GM12873 (cell line): Measurements from ENCODE around the gene CUL4A.

Experiments
- TF ChIP-seq, protein P1 (sequence below): IDR thresholded peaks from 2 replicates; pipeline ENCODE4 v1.5.1; 2012; ENCODE audit warnings: low read depth, mild to moderate bottlenecking, moderate library complexity, low read length, control low read depth; ENCODE audit not compliant: insufficient read depth; ENCODE audit errors: missing control alignments

CUL4A gene

GRCh38 chr13:113224486-113224885 lies 15.1 kb downstream of the CUL4A start:
- TF ChIP-seq, protein P1, sequence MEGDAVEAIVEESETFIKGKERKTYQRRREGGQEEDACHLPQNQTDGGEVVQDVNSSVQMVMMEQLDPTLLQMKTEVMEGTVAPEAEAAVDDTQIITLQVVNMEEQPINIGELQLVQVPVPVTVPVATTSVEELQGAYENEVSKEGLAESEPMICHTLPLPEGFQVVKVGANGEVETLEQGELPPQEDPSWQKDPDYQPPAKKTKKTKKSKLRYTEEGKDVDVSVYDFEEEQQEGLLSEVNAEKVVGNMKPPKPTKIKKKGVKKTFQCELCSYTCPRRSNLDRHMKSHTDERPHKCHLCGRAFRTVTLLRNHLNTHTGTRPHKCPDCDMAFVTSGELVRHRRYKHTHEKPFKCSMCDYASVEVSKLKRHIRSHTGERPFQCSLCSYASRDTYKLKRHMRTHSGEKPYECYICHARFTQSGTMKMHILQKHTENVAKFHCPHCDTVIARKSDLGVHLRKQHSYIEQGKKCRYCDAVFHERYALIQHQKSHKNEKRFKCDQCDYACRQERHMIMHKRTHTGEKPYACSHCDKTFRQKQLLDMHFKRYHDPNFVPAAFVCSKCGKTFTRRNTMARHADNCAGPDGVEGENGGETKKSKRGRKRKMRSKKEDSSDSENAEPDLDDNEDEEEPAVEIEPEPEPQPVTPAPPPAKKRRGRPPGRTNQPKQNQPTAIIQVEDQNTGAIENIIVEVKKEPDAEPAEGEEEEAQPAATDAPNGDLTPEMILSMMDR = no peak

DNA sequence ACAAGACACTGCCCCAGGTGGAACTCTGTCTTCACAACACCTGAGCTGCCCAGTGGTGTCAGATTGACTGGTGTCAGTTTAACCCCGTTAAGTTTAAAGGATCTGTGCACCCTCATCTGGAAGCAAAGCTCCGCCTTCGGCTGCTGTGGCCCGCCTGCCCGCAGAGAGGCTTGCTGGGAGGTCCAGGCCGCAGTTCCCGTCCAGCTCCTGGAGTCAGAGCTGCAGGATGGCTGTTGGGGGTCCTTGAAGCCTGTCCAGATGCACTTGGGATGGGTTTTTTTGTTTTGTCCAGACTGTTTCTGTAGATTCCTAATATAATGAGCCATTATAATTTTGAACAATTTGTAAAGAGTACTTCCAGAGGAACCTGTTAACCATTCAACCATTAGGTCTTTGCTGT lies 16.1 kb downstream of the CUL4A start:
- TF ChIP-seq, protein P1 = no peak

GRCh38 chr13:113226873-113227450 lies 17.5 kb downstream of the CUL4A start:
- TF ChIP-seq, protein P1 = no peak

DNA sequence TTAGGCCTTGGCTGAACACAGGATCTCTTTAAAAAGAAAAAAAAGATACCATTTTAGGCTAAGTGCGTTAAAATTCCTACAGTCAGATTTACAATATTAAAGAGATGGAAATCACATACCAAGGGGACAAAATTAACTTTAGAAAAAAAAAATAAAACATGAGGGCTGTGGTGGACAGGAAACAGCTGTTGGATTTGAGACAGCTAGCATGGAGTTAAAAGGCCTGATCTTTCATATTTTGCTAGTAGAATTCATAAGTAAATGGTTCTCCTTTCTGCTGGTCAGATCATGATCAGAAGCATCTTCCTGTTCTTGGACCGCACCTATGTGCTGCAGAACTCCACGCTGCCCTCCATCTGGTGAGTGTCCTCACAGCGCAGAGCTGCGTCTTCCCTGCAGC lies 19.7 kb downstream of the CUL4A start:
- TF ChIP-seq, protein P1 = no peak

- TF ChIP-seq, protein P1 = no peak
These were observed 20.4 kb downstream of the CUL4A start for GRCh38 chr13:113229791-113230190.

DNA sequence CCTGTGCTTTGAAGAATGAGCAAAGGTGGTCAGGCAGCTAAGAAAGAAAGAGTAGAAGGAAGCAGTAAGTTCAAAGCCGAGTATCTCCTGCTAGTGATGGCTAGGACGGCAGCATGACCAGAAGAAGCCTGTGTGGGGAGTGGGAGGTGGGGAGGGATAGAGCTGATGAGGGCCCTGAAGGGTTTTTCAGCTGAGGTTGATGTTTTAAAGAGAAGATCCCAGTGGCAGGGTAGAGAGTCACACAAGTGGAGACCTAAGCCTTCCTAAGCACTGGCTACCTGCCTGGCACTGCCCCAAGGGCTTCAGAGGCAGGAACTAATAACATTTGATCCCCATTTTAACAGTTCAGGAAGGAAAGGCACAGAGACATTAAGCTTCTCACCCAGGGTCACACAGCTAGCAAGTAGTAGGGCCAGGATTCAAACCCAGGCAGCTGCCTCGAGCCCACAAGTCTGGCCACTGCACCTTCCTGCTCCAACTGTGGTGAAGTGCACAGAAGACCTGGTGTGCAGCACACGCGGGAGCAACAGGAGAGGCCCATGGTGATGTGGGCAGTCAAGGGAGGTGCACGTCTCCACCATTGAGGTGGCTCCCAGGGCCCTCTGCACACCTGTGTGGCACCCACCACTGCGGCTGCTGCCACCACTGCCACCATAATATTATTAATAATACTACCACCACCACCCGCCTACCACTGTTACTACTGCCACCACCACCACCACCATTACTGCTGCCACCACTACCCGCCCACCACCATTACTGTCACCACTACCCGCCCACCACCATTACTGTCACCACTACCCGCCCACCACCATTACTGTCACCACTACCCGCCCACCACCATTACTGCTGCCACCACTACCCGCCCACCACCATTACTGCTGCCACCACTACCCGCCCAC lies 22.1 kb downstream of the CUL4A start:
- TF ChIP-seq, protein P1 = no peak

- TF ChIP-seq, protein P1 = no peak
These were observed 23.0 kb downstream of the CUL4A start for GRCh38 chr13:113232208-113233003.
